SIG-M5 treated with dmso at 0.1 percent for 504 hours (cell line): ENCODE results near the gene USP15.

Experiments used
- DNase-seq: peaks from one replicate; lab custom pipeline; 2025; ENCODE audit not compliant: unreplicated experiment; lab: John Stamatoyannopoulos, UW

The USP15 gene

DNA sequence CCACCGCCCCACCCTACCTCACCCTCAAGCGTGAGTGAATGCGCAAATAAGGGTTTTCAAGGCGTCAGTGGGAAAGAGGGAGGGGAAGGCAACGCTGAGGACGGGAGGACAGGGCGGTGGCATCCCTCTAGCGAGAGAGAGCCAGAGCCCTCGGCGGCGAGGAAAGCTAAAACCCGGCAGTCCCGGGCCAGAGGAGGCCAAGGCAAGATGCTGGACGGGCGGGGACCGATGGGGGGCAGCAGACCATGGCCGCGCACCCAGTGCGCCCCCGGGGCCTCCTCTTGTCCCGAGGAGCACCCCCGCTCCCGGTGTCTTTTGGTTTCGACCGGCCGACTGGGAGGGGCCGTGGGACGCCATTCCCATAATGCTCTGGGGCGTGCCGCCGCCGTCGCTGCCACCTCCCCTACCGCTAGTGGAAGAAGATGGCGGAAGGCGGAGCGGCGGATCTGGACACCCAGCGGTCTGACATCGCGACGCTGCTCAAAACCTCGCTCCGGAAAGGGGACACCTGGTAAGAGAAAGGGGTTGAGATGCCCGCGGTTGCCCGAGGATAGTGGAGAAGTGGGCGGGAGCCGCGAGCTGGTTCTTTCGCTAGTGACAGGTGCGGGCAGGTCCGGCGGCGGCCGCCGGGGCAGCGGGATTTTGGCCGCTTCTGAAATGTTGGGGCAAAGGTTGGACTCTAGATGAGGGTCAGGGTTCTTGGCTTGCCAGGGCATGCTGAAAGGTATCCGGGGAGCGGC is at the start of gene USP15:
Gene USP15, plus strand, starts transcription at position 412 of the 740 bp plus-strand sequence. Its CDS starts 11 bp downstream, at position 423.
- peak; percentile 95 for DNase-seq

DNA sequence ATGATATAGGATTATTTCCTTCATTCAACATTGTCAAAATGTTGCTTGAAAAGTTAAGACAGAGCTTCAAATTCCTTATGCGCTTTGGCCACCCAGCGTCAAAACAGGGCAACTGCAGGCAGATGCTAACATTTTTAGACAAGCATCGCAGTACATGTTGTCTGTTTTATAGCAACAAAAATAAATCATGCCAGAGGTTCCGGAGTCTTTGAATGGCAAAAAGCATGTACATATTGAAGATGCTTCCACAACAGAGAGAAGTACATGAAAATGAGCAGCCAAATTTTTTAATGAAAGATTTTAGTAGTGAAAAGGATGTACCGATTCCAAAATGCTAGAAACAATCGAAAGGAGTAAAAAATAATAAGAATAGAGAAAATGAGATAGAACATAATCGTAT is 49.8 kb upstream of the USP15 start:
- DNase-seq = peak; percentile 35

DNA sequence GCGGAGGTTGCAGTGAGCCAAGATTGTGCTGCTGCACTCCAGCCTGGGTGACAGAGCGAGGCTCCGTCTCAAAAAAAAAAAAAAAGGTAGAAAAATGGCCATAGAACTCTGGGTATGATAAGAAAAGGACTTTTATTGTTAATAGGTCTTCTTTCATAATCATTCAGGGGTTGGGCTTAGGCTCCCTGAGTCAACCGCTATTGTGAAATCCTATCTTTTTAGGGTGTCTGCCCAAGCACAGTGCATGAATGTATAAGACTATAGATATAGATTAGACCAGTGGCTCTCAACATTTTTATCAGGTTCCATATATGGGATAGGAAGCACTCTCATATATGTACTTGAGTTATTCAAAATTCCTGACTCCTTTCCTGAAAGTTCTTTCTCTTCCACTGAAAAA is 48.7 kb upstream of the USP15 start:
- DNase-seq = peak; percentile 94

DNA sequence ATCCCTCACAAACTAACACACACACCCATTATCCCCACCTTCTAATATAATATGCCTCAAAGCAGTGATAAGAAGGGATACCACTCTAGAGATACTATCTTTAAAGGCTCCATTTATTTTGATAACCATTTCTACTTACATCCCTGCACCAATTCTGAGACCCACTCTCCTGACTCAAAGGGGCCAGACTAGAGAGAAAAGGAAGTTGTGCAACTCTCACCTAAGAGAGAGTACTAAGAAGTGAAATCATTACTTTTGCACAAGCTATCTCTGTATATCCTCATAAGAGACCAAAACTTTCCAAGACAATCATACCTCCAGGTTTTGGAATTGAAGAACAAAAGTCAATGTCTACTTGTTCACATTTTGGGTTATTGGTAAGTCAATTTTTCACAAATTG is 45.4 kb upstream of the USP15 start:
- DNase-seq = peak; percentile 84

DNA sequence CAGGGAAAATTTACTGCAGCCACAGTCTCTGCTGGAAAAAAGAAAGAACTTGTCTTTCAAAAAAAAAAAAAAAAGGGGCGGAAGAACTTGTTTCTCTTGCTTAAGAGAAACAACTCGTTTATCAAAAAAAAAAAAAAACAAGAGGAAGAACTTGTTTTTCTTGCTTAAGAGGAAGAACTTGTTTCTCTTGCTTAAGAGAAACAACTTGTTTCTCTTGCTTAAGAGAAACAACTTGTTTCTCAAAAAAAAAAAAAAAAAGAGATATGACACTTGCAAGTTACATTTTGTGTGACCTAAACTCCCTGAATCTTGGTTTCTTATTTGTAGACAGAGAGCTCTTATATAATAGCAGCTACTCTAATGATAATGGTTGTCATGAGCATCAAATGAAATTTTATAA is 44.7 kb upstream of the USP15 start:
- peak; percentile 72 for DNase-seq

DNA sequence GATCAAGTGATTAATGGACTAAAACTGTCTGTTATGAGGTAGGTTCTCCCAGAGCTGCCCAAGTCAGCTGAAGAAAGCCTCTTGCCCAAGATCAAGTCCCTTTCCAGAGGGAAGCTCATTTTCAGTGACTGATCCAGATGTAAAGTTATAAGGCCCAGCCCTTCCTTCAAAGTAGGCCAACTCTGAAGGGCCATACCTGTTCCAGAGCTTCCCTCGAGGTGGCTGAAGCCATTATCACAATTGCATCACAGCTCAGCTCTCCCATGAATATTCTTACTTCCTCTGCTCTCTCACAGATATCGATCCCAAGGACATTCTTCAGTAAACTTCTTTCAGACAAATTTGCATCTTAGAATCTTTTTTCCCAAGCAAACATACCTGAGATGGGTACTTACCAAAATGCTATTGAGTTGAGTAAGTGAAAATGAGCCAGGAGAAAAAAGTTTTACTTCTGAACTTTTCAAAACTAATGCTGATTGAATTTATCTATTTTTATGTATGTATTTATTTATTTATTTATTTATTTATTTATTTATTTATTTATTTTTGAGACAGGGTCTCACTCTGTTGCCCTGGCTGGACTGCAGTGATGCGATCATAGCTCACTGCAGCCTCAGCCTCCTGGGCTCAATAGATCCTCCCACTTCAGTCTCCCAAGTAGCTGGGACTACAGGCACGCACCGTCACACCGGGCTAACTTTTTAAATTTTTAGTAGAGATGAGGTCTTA is 42.6 kb upstream of the USP15 start:
- DNase-seq = no peak

DNA sequence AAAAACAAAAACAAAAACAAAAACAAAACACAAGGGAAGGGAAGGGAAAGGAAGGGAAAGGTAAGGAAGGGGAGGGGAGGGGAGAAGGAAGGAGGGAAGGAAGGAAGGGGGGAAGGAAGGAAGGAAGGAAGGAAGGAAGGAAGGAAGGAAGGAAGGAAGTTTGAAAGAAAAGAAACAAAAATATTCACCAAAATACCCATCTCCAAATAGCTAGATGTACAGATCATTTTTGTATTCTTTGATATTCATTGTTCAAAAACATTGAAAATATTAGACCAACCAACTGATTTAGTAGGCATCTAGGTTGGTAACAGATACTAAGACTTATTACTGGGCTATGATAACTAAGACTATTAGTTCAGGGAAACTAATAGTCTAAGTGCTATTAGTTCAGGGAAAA is 39.1 kb upstream of the USP15 start:
- DNase-seq = no peak

DNA sequence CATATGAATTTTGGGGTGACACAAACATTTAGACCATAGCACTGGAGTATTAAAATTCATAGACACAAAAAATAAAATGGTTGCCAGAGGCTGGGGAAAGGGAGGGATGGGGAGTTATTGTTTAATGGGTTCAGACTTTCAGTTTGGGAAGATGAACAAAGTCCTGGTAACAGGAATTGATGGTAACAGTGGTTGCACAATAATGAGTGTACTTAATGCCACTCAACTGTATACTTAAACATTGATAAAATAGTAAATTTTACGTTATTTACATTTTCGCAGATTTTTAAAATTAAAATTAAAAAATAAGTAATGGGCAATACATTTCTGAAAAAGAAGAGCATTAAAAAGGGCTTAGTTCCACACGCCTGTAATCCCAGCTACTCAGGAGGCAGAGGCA is 35.6 kb upstream of the USP15 start:
- DNase-seq = no peak

DNA sequence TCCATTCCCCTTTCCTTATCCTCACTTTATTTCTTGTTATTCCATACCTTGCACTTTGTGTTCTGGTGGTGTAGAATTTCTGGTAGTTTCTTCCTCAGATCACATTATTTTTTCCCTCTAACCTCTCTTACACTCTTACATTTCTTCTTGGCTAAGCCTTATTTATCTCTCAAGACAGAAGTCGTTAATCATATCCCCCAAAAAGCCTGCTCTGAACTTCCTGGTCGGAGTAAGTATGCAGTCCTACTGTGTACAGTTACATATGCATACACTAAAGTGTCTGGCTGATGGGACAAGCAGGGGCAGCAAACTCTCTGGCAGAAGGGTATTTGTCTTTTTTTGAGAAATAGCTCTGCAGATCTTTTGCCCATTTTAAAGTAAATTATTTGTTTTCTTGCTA is 33.1 kb upstream of the USP15 start:
- DNase-seq = no peak

DNA sequence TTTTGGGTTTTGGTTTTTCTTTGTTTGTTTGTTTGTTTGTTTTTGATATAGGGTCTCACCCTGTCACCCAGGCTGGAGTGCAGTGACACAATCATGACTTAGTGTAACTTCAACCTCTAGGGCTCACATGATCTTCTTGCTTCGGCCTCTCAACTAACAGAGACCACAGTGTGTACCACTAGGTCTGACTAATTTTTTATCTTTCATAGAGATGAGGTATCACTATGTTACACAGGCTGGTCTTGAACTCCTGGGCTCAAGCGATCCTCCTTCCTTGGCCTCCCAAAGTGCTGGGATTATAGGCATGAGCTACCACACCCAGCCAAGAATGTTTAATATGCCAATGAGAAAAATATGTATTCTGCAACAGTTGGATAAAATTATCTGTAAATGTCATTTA is 29.6 kb upstream of the USP15 start:
- no peak for DNase-seq

DNA sequence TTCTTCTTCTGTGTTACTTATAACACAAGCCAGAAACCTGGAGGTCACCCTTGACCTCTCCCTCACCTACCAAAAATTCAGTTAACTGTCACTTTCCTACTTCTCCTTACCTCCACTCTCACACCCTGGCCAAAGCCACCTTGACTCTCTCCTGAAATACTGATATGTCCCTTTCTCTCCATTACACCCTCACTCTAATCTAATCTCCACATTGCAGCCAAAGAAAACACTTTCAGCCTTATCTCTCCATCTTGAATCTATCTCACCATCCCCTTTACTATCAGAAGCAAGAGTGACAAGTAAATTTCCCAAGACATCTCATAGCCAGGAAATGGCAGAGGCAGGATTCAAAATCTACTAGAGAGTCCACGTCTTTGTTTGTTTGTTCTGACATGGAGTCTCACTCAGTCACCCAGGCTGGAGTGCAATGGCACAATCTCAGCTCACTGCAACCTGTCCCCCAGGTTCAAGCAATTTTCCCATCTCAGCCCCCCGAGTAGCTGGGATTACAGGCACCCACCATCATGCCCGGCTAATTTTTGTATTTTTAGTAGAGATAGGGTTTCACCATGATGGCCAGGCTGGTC is 28.0 kb upstream of the USP15 start:
- DNase-seq = no peak

DNA sequence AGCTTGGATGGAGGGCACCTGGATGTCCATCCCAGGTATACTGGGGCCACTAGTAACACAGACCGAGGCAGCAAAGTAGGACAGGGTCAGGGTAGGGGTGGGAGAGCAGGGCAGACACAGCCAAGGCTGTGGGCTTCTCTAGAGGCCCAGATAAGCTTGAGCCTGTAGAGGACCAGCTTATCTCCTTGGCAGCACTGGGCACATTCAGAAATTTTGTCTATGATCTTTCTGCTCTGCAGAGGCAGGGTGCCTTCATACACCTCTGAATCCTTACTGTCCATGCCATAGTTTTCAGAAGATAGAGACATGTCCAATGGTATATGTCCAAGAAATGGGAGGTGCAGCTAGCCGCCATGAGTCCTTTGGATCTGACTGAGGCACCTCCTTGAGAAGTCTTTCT is 26.4 kb upstream of the USP15 start:
- no peak for DNase-seq

DNA sequence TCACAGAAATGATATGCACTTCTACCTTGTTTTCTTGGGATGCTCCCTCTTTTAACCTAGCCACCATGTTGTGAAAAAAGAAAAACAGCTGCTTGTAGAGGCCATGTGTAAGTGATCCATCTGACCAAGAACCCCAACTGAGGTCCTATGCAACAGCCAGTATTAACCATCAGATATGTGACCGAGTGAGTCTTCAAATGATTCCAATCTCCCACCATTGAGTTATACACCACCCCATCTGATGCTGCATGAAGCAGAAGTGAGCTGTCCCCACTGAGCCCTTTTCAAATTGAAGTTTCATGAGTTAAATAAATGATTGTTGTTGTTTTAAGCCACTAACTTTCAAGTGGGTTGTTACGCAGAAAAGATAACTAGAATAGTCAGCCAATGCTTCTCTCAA is 20.6 kb upstream of the USP15 start:
- no peak for DNase-seq

DNA sequence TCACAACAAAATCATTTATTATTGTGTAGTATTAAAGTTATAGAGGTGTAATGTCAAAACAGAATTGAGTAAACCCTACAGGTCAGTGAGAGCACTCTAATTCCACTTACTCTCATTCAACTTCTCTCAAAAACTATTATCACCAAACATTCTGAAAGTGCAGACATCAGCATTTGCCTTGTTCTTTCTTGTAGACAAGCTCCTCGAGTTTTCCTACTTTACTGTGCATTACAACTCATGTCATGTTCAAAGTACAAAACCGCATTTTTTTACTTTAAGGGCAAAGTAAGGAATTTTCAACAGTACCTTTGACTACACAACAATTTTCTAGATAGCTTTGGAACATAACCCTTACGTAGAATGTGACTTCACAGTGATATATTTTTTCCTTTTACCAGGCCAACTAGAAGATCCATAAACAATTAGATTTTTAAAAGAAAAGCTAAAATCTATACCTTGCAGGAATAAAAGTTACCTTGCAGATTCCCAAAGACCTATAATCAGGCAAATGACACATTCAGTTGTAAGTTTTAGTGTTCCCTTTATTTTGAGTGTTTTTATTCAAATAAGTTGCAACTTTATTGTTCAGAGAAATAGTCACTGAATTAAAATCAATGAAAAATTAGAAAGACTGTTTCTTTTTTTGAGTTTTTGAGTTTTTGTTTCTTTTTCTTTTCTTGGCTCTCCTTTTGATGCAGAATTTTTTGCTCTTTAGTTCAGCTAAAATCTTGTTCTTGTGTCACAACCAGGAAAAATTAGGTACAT is 12.7 kb upstream of the USP15 start:
- DNase-seq = no peak

DNA sequence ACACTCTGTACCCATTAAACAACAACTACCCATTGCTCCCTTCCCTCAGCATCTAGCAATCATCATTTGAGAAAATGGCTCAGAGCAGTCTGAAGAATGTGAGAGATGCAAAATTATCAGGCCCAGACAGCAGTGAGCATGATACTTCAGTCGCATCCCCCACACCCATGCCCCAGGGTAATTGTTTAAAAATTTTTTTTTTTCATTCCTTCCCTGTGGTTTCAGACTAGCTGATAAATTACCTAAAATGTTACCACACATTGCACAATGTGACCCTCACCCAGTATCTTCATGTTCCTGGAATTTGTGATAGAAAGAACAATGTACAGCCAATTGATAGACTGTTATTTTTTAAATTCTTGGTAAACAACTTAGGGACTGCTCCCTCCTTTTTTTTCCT is 11.3 kb upstream of the USP15 start:
- peak; percentile 40 for DNase-seq

DNA sequence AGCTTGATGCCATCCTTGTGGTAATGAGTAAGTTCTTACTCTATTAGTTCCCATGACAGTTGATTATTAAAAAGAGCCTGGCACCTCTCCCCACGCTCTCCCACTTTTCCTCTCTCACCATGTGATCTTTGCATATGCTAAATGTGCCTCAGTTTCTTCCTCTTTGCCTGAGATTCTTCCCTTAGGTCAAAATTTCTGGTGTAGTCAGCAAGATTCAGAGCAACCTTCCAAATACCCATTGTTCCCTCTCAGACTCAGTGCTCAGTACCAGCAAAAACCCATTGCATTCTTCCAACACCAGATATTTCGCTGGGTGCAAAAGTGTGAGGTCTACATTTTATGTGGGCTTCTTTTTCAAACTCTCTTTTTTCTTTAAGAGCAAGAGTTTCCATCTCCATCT is 10.8 kb upstream of the USP15 start:
- no peak for DNase-seq

DNA sequence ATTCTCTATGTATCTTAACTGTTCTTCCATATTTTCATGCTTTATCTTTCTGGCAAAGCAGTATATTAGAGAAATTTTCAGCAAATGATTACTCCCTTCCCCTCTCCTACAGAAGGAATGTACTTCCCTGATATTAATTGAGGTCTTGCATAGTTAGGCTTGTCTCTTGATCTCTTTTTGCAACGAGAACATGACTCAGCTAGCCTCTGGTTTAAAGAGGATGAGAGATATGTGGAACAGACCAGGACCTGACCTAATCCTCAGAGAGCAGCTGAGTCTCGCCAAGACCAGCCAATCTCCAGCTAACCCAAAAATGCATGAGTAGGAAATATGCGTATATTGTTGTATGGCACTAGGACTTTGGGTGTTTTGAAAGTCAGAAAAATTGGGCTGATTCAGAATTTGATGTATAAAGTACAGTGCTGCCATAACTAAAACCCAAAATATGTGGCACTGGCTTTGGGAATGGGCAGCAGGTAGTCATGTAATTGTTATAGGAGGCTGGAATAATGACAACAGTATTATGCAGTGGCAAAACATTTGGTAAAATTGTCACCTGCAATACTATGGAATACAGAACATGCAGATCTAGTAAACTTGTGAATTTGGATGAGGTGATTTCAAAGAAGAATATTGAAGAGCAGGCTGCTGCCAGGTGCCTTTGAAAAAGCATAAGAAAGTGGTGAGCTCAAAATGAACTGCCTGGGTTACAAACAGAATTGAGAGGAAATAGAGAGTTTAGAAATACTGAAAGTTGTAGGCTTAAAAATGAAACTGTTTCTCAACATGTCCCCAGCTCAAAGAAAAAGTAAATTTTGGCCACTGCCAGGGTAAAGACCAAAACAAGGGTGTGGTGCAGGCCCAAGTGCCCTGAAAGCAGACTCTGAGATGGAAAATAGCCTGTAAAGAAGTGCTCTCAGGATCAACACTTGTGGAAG is 9.3 kb upstream of the USP15 start:
- peak; percentile 83 for DNase-seq

DNA sequence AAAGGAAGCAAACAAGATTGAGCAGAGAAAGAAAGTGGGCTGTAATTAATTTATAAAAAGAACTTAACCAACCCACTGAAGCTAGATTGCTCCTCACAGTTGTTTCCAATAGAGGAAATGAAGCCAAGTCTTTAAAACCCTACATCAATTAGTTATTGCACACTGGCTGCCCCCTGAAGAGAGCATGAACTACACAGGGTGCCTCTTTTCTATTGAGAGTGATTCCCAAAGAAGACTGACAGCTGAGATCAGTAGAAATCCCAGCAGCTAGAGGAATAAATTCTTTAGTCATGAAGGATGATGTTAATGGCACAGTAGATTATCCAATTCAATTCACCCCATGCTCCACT is 8.6 kb upstream of the USP15 start:
- DNase-seq = peak; percentile 65

DNA sequence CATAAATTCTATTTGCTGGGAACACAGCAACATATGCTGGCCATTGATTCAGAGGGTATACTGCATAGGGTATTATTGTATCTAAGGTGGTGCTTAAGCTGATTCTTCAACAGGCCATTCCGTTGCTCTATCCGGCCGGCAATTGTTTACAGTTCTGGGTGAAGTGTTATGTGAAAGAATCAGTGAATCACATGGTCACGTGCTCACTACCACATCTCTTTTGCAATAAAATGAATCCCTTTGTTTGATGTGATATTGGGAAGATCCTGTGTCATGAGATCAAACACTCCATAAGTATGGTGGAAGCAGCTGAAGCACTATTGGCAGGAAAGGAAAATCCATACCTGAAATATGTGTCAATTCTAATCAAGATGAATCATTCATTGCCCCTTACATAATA is 7.6 kb upstream of the USP15 start:
- no peak for DNase-seq

DNA sequence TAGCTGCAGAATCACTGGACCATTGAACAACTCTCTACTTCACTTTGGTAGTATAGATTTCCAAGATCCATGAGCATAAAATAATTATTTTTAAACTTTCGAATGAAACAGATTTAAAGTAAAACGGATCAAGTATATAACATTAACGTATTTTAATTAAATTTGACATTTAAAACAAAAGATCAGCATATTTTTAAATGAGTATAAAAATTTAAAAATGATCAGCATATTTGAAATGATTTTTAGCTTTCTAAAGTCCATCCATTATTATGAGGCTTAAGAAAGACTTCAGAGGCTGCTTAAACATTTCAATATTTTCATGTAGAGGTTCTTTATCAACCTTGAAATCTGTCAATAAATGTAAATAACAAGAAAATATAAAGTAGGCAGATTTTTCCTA is 5.2 kb upstream of the USP15 start:
- DNase-seq = no peak
